ENCODE data around the gene ARHGAP15. TPM values are rescaled to one million over a fixed set of nuclear protein-coding genes. Genes with fewer than 3 reads are reported as not detected.

ARHGAP15 gene
- total and polyA plus RNA-seq, 2 experiments from 2014 or later = 0.26 TPM; not detected in 1

DNA sequence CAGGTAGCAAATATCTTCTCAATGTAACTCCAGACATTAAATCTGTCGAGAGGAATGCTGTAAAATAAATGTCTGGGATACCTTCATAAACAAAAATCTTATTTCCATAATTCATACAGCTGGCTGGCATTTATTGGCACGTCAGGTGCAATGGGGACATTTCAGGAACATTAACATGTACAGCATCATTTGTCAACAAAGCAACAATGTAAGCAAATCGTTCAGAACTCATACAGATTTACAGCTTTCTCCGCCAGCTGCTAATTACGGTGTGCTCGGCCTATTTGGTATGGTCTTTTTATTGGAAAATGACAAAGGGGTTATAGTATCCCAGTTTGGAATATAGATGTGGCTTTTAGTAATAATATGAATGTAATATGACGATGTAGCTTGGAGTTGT, 464.9 kb downstream of the ARHGAP15 start:
- Histone ChIP-seq H3K4me3 (no peak overlapping the region), H3K27ac (ENCODE audit: low read depth) (no peak overlapping the region), H3K4me2 (no peak overlapping the region), H4K20me1 (replicated peaks; ENCODE audit: insufficient read depth) (no peaks in the 10 kb centered on the region), H3K36me3 (ENCODE audit: insufficient read depth) (no peaks in the 10 kb centered on the region), H3K4me1 (ENCODE audit: insufficient read depth) (no peaks in the 10 kb centered on the region), H3K27me3 (ENCODE audit: insufficient read depth) (no peaks in the 10 kb centered on the region), H3K9me2 (ENCODE audit: insufficient read depth) (no peaks in the 10 kb centered on the region), H2AFZ (no peak overlapping the region), H3F3A (replicated peaks; ENCODE audit: low read depth) (no peaks in the 10 kb centered on the region), H3K79me2 (replicated peaks; ENCODE audit: insufficient read depth) (no peaks in the 10 kb centered on the region)
- Mint-ChIP-seq H3K4me3 (no peak overlapping the region), H3K27me3 (ENCODE audit: insufficient read depth, low read depth, poor library complexity) (no peaks in the 10 kb centered on the region), H3K36me3 (ENCODE audit: low read depth) (no peaks in the 10 kb centered on the region), H3K9me3 (no peaks in the 10 kb centered on the region), H3K4me1 (no peaks in the 10 kb centered on the region), H3K27ac (no peak overlapping the region)
- DNase-seq (ENCODE audit: low spot score) (no peak), ATAC-seq (no peak)
- TF ChIP-seq, protein P1, sequence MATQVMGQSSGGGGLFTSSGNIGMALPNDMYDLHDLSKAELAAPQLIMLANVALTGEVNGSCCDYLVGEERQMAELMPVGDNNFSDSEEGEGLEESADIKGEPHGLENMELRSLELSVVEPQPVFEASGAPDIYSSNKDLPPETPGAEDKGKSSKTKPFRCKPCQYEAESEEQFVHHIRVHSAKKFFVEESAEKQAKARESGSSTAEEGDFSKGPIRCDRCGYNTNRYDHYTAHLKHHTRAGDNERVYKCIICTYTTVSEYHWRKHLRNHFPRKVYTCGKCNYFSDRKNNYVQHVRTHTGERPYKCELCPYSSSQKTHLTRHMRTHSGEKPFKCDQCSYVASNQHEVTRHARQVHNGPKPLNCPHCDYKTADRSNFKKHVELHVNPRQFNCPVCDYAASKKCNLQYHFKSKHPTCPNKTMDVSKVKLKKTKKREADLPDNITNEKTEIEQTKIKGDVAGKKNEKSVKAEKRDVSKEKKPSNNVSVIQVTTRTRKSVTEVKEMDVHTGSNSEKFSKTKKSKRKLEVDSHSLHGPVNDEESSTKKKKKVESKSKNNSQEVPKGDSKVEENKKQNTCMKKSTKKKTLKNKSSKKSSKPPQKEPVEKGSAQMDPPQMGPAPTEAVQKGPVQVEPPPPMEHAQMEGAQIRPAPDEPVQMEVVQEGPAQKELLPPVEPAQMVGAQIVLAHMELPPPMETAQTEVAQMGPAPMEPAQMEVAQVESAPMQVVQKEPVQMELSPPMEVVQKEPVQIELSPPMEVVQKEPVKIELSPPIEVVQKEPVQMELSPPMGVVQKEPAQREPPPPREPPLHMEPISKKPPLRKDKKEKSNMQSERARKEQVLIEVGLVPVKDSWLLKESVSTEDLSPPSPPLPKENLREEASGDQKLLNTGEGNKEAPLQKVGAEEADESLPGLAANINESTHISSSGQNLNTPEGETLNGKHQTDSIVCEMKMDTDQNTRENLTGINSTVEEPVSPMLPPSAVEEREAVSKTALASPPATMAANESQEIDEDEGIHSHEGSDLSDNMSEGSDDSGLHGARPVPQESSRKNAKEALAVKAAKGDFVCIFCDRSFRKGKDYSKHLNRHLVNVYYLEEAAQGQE (IDR thresholded peaks at IDR 0.05; ENCODE audit: unreplicated experiment) = no peak
- TF ChIP-seq EZH2phosphoT487 (IDR thresholded peaks at IDR 0.05; ENCODE audit: unreplicated experiment) (no peak), NANOG (IDR thresholded peaks at IDR 0.05; ENCODE audit: borderline replicate concordance) (no peak), CREB1 (CRISPR knock-in tag; IDR thresholded peaks at IDR 0.05; ENCODE audit: low read depth) (no peak), ZNF331 (CRISPR knock-in tag; IDR thresholded peaks at IDR 0.05; ENCODE audit: low read depth) (no peak), STAT1 (IDR thresholded peaks at IDR 0.05; ENCODE audit: unreplicated experiment) (no peak), ZNF114 (CRISPR knock-in tag; IDR thresholded peaks at IDR 0.05) (no peak), EZH2 (IDR thresholded peaks at IDR 0.05; ENCODE audit: low read depth, unreplicated experiment) (no peak), CTCF (conservative IDR thresholded peaks at IDR 0.05; ENCODE audit: low read depth in 2 of 2) (no peak), ETS1 (IDR thresholded peaks at IDR 0.05) (no peak)
- TF ChIP-seq, protein P2, sequence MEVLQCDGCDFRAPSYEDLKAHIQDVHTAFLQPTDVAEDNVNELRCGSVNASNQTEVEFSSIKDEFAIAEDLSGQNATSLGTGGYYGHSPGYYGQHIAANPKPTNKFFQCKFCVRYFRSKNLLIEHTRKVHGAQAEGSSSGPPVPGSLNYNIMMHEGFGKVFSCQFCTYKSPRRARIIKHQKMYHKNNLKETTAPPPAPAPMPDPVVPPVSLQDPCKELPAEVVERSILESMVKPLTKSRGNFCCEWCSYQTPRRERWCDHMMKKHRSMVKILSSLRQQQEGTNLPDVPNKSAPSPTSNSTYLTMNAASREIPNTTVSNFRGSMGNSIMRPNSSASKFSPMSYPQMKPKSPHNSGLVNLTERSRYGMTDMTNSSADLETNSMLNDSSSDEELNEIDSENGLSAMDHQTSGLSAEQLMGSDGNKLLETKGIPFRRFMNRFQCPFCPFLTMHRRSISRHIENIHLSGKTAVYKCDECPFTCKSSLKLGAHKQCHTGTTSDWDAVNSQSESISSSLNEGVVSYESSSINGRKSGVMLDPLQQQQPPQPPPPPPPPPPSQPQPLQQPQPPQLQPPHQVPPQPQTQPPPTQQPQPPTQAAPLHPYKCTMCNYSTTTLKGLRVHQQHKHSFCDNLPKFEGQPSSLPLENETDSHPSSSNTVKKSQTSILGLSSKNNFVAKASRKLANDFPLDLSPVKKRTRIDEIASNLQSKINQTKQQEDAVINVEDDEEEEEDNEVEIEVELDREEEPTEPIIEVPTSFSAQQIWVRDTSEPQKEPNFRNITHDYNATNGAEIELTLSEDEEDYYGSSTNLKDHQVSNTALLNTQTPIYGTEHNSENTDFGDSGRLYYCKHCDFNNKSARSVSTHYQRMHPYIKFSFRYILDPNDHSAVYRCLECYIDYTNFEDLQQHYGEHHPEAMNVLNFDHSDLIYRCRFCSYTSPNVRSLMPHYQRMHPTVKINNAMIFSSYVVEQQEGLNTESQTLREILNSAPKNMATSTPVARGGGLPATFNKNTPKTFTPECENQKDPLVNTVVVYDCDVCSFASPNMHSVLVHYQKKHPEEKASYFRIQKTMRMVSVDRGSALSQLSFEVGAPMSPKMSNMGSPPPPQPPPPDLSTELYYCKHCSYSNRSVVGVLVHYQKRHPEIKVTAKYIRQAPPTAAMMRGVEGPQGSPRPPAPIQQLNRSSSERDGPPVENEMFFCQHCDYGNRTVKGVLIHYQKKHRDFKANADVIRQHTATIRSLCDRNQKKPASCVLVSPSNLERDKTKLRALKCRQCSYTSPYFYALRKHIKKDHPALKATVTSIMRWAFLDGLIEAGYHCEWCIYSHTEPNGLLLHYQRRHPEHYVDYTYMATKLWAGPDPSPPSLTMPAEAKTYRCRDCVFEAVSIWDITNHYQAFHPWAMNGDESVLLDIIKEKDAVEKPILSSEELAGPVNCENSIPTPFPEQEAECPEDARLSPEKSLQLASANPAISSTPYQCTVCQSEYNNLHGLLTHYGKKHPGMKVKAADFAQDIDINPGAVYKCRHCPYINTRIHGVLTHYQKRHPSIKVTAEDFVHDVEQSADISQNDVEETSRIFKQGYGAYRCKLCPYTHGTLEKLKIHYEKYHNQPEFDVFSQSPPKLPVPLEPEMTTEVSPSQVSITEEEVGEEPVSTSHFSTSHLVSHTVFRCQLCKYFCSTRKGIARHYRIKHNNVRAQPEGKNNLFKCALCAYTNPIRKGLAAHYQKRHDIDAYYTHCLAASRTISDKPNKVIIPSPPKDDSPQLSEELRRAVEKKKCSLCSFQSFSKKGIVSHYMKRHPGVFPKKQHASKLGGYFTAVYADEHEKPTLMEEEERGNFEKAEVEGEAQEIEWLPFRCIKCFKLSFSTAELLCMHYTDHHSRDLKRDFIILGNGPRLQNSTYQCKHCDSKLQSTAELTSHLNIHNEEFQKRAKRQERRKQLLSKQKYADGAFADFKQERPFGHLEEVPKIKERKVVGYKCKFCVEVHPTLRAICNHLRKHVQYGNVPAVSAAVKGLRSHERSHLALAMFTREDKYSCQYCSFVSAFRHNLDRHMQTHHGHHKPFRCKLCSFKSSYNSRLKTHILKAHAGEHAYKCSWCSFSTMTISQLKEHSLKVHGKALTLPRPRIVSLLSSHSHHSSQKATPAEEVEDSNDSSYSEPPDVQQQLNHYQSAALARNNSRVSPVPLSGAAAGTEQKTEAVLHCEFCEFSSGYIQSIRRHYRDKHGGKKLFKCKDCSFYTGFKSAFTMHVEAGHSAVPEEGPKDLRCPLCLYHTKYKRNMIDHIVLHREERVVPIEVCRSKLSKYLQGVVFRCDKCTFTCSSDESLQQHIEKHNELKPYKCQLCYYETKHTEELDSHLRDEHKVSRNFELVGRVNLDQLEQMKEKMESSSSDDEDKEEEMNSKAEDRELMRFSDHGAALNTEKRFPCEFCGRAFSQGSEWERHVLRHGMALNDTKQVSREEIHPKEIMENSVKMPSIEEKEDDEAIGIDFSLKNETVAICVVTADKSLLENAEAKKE (CRISPR knock-in tag; IDR thresholded peaks at IDR 0.05) = no peak

Data from GM23338 (cell line).